22Rv1 (cell line): Measurements from ENCODE around the gene SMIM14.
A peak's percentile ranks its signal among the peaks of the same experiment; 100 is the strongest.

Experiments
- H3K27ac ChIP-seq: fragments of 450-650 bp; 2 replicates; pipeline ENCODE4 v1.5.1; 2017
- ZFX ChIP-seq: fragments of 450-650 bp; IDR thresholded peaks from 2 replicates; pipeline ENCODE4 v1.6.1; 2017; ENCODE audit warnings: antibody characterized with exemption, borderline replicate concordance
- TF ChIP-seq, protein P1 (sequence below): fragments of 450-650 bp; IDR thresholded peaks from 2 replicates; pipeline ENCODE4 v1.5.1; 2017; ENCODE audit warnings: mild to moderate bottlenecking

Gene SMIM14

DNA sequence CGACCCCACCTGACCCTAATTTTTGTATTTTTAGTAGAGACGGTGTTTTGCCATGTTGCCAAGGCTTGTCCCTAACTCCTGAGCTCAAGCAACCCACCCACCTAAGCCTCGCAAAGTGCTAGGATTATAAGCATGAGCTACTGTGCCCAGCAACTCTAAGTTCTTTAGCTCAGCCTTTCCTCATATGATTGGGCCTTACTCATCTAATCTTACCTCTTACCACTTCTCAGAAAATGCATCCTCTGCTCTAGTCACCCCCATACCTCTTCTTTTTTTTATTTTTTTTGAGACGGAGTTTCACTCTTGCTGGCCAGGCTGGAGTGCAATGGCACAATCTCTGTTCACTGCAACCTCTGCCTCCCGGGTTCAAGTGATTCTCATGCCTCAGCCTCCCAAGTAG lies 75.9 kb downstream of the SMIM14 start:
- TF ChIP-seq ZFX: no peak
- TF ChIP-seq, protein P1, sequence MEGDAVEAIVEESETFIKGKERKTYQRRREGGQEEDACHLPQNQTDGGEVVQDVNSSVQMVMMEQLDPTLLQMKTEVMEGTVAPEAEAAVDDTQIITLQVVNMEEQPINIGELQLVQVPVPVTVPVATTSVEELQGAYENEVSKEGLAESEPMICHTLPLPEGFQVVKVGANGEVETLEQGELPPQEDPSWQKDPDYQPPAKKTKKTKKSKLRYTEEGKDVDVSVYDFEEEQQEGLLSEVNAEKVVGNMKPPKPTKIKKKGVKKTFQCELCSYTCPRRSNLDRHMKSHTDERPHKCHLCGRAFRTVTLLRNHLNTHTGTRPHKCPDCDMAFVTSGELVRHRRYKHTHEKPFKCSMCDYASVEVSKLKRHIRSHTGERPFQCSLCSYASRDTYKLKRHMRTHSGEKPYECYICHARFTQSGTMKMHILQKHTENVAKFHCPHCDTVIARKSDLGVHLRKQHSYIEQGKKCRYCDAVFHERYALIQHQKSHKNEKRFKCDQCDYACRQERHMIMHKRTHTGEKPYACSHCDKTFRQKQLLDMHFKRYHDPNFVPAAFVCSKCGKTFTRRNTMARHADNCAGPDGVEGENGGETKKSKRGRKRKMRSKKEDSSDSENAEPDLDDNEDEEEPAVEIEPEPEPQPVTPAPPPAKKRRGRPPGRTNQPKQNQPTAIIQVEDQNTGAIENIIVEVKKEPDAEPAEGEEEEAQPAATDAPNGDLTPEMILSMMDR: no peak

DNA sequence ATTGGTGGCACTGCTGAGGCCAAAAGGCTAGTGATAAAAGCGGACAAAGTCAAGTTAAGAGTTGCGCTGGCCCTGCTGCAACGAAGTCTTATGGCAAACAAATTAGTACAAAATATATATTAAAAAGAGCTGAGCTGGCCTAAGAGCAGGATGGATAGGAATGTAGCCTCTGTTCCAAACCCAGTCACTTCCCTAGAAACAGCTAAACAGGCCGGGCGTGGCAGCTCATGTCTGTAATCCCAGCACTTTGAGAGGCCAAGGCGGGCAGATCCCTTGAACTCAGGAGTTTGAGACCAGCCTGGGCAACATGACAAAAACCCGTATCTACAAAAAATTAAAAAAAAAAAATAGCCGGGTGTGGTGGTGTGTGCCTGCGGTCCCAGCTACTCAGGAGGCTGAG lies 79.0 kb downstream of the SMIM14 start:
- H3K27ac ChIP-seq: no peak overlapping the region
- no peak for TF ChIP-seq ZFX
- TF ChIP-seq, protein P1: no peak

More for the DNA sequence above, 75.9 kb downstream of the SMIM14 start:
- no peak overlapping the region for H3K27ac ChIP-seq

DNA sequence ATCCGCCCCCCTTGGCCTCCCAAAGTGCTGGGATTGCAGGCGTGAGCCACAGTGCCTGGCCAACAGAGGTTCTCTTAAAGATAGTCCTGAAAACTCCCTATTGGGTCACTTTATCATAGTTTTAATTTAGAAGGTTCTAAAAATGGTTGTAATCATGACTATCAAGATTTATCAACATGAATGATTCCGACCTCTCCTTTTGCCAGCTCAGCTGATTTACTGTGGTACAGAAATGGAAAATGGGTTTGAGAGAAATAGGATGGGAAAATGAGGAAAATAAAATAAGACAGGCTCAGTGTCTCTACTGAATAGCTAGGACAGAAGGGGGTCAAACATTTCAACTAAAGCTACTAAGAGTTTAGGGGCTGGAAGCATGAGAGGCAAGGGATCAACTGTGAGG lies 83.2 kb downstream of the SMIM14 start:
- H3K27ac ChIP-seq: no peak overlapping the region
- TF ChIP-seq ZFX: no peak
- TF ChIP-seq, protein P1: no peak

DNA sequence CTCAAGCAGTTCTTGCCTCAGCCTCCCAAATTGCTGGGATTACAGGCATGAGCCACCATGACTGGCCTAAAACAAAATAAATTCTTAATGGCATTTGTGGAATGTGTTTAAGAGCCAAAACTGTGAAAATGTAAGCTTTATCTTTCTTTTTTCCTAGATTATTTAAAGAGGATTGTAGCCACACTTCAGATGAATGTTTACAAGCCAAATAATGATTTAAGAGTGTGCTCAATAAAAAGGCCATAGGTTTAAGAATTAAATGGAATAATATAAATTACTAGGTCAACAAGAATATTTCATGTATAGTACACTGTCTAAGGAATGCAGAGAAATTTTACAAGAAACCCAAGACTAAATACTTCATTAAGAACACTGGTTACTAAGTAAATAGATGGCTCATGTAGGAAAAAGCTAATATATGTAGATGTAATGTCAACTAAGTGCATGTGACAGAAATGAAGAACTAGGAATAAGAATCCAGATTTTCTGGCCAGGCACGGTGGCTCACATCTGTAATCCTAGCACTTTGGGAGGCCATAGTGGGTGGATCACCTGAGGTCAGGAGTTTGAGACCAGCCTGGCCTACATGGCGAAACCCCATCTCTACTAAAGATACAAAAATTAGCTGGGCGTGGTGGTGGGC lies 90.1 kb downstream of the SMIM14 start:
- TF ChIP-seq ZFX: no peak
- TF ChIP-seq, protein P1: no peak
- peak overlapping the region; percentile 54 for H3K27ac ChIP-seq

DNA sequence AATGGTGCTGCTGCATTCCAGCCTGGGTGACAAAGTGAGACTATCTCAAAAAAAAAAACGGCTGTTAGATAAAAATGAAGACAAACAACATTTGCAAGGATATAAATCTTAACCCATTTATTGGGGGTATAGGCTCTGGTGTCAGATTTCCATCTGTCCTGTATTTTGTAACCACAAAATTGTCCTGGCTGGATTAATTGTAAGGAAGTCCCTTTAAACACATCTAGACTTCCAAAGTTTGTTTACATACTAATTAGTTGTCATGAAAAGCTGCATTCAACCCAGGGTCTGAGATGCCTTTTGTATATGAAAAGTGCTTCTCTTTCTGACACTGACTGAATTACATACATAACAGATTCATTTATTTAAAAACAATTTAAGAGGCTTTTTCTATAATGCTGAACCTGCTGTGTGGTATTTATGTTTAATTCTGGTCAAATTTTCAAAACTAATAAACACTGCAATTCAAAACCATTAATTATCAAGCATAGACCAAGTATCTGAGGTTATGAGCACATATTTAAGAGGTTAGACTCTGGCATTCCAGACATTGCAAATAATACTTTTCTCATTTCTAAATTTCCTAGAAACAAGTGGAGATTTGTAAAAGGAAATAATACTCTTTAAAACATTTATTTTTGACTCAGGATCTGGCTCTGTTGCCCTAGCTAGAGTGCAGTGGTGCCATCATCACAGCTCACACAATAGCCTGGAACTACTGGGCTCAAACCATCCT lies 93.9 kb downstream of the SMIM14 start:
- TF ChIP-seq ZFX: no peak
- TF ChIP-seq, protein P1: no peak
- H3K27ac ChIP-seq: peak overlapping the region; percentile 86

DNA sequence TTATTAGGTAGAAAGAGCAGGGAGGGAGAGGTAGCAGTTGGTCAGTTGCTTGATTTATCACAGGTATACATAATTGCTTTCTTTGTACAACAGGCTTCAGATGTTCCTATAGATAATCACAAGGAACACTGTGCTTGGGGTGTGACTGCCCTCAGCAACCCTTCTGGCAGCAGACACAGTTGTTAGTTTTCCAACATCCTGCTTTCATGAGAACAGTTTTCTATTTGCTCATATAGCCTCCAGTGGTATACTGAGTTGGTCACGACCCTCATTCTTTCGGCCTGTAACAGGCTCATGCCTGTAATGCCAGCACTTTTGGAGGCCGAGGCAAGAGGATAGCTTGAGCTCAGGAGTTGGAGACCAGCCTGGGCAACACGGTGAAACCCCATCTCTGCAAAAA lies 94.6 kb downstream of the SMIM14 start:
- H3K27ac ChIP-seq: peak overlapping the region; percentile 86

DNA sequence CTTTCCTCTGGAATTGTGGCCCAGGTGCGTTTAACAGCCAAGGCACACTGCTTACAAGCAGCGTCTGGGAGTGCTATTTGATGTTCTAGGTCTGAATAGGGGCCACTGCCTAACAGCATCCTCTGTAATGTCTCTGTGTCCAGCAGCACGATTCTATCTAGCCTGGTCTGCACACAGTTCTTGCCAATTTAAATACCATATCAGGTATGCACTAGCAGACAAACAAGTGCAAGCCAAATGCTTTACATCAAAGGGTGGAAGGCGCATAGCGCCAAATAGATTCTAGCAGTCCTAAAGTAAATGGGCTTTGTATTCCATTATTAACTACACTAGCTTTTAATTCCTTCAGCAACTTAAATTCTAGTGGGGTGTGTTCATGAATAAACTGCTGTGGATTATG lies 95.6 kb downstream of the SMIM14 start:
- TF ChIP-seq ZFX: no peak
- TF ChIP-seq, protein P1: no peak
- H3K27ac ChIP-seq: peak overlapping the region; percentile 86
